ENCODE results near the gene PAOX. TPM values are rescaled to one million over a fixed set of nuclear protein-coding genes. Genes with fewer than 3 reads are reported as not detected.
"Not testable (repeated sequence)": the region's sequence is repeated elsewhere in the genome, so short reads cannot be mapped to it uniquely, and the experiment has no call there.

The PAOX gene
- total and polyA plus RNA-seq, 7 donors = 2.4 to 5.2 (median 3.5) TPM

DNA sequence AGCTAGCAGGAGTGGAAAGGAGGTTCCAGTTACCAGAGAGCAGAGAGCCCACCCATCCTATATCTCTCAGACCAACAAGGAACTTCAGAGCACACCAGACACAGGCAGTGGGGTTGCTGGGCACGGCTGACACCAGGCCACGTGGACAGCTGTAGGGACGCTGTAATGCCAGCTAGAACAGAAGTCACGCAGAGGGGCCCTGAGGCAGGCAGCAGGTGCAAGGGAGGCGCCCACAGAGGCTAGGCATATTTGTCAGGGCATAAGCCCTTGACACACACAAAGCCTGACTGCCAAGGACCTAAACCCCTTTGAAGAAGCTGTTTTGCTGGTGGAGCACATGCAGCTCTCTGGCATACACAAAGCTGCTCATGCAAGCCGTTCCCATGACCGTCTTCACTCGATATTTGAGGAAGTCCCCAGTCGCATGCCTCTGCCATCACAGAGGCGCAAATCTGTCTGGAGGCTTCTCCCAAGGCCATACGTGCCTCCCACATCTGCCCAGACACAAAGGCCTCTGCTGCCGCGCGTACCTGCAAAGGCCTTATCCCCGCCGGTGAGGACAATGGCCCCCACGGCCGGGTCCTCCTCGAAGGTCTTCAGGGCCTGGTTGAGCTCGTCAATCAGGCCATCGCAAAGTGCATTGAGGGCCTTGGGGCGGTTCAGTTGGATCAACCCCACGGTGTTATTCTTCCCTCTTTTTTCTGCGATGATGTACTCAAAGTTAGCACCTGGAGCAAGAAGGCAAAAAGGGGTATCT lies 8.9 kb upstream of the PAOX start:
- intact Hi-C loops (cut with DNase I) = loop anchor here in 1 of 2 donors (5.0 kb wide), 1 partner anchor 58 kb away; no protein-coding TSS in a partner anchor
- Histone ChIP-seq H3K9me3 (no peaks in the 10 kb centered on the region), H3K27me3 (ENCODE audit: insufficient read depth in 3 of 3, low read length in 2 of 3) (no peaks in the 10 kb centered on the region), H3K36me3 (ENCODE audit: insufficient read depth in 1 of 2, low read depth in 1 of 2) (peaks cover 0 to 50% of the 10 kb centered on the region in 2 donors), H3K4me3 (no peak overlapping the region), H3K4me1 (peaks cover 11% of the 10 kb centered on the region), H3K27ac (no peak overlapping the region)
- TF ChIP-seq, protein P1, sequence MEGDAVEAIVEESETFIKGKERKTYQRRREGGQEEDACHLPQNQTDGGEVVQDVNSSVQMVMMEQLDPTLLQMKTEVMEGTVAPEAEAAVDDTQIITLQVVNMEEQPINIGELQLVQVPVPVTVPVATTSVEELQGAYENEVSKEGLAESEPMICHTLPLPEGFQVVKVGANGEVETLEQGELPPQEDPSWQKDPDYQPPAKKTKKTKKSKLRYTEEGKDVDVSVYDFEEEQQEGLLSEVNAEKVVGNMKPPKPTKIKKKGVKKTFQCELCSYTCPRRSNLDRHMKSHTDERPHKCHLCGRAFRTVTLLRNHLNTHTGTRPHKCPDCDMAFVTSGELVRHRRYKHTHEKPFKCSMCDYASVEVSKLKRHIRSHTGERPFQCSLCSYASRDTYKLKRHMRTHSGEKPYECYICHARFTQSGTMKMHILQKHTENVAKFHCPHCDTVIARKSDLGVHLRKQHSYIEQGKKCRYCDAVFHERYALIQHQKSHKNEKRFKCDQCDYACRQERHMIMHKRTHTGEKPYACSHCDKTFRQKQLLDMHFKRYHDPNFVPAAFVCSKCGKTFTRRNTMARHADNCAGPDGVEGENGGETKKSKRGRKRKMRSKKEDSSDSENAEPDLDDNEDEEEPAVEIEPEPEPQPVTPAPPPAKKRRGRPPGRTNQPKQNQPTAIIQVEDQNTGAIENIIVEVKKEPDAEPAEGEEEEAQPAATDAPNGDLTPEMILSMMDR (IDR thresholded peaks at IDR 0.05) = no peak
- DNase-seq (no peak), ATAC-seq (no peak)
- 71 to 81% (median 73%) methylated on average over 24 of the region's 24 CpGs for WGBS, 3 donors

DNA sequence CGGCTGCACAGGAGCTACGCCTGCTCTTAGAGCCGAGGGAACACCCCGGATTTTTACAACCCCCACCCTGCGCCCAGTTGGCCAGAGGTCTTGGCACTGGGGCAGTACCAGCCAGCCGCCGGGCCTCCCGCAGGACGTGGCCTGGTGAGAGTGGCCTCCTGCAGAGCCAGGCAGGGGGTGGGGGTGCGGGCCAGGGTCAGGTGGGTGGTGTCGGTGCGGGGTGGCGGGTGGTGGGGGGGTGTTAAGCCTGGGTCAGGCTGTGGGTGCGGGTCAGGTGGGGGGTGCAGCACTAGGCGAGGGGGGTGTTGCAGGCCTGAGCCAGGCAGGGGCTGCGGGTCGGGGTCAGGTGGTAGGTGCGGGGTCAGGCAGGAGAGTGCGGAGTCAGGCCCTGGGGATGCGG lies 6.6 kb upstream of the PAOX start:
- no peak overlapping the region for H3K27ac ChIP-seq
- TF ChIP-seq, protein P1 (IDR thresholded peaks at IDR 0.05) = no peak
- peaks cover 0 to 30% of the 10 kb centered on the region in 2 donors for H3K36me3 ChIP-seq (ENCODE audit: insufficient read depth in 1 of 2, low read depth in 1 of 2)
- ATAC-seq = peak in 1 of 4 donors; percentile 5
- H3K4me1 ChIP-seq = peaks cover 11% of the 10 kb centered on the region
- no peaks in the 10 kb centered on the region for H3K27me3 ChIP-seq (ENCODE audit: insufficient read depth in 3 of 3, low read length in 2 of 3)
- intact Hi-C loops (cut with DNase I) = loop anchor here in 1 of 2 donors (5.0 kb wide), 1 partner anchor 60 kb away; no protein-coding TSS in a partner anchor
- no peaks in the 10 kb centered on the region for H3K9me3 ChIP-seq
- DNase-seq = no peak
- peak overlapping the region; percentile 75 for H3K4me3 ChIP-seq
- 21 to 30% (median 24%) methylated on average over 19 to 20 of the region's 20 CpGs for WGBS, 3 donors

DNA sequence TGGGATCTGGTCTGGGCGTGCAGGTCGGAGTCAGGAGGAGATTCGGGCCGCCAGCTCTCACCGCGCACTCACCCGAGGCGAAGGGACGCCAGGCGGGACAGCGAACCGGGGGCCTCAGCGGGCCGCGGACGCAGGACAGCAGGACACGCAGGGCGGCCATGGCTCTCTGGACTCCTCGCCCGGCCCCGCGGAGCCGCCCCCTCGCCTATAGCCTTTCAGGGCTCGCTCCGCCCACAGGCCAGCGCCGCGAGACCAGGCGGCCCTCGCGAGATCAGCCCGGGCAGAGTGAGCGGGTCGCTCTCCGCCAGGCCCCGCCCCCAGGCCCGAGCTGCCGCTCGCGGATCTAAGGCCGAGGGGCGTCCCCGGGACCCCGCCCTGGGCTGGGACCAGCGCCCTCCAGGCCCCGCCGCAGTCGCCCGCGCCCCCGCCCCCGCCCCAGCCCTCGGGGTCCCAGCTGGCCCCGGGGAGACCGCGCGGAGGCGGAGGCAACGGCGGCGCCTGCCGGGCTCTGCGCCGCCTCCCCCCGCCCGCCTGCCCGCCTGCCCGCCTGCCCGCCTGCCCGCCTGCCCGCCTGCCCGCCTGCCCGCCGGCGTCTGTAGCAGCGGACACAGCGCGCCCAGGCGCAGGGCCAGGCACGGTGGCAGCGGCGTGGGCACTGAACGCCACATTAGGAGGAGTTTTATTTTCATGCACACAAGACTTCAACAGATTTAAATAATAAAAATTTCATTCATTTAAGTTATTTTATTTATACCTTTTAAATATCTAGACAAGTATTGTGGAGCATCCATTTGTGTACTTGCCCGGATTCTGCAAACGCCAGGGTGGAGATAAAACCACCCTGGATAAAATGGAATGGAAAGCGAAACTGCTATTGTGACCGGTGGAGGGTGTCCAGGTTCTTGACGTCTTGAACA lies 5.6 kb upstream of the PAOX start, which contains the start of gene ECHS1:
Gene ECHS1 (minus strand): TSS at position 181 of the 917 bp plus-strand sequence. CDS start 21 bp downstream, at position 160.
- intact Hi-C loops (cut with DNase I) = loop anchor here in 1 of 2 donors (5.0 kb wide), 1 partner anchor 61 kb away; no protein-coding TSS in a partner anchor

DNA sequence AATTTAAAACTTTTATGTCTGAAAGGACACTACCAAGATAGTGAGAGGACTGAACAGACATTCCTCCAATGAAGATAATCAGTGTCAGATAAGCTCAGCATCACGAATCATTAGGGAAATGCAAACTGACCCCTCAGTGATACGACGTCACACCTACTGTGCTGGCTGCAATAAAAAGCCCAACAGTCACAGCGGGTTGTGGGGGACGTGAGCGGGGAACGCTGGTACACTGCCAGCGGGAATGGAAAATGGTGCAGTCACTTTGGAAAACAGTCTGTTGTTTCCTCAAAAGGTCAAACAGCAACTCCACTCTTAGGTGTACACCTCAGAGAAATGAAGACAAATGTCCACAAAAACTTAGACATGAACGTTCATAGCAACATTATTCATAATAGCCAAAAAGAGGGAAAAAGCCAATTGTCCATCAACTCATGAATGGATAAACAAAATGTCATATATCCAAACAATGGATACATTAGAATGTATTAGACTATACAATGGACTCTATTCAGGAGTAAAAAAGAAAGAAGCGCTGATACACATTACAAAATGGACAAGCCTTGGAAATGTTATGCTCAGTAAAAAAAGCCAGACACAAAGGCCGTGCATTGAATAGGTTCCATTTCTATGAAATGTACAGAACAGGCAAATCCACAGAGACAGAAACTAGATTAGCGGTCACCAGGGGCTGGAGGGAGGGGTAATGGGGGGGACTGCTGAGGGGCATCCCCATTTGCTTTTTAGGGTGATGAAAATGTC lies 3.5 kb upstream of the PAOX start:
- H3K4me3 ChIP-seq = no peak overlapping the region
- no peak overlapping the region for H3K27ac ChIP-seq
- peaks cover 18% of the 10 kb centered on the region for H3K4me1 ChIP-seq
- WGBS, 3 donors = 82 to 84% (median 83%) methylated on average over 12 of the region's 12 CpGs
- DNase-seq (no peak), ATAC-seq (no peak)
- no peaks in the 10 kb centered on the region for H3K9me3 ChIP-seq
- TF ChIP-seq, protein P1 (IDR thresholded peaks at IDR 0.05) = no peak
- H3K27me3 ChIP-seq (ENCODE audit: insufficient read depth in 3 of 3, low read length in 2 of 3) = no peaks in the 10 kb centered on the region
- H3K36me3 ChIP-seq (ENCODE audit: insufficient read depth in 1 of 2, low read depth in 1 of 2) = peaks cover 0 to 3% of the 10 kb centered on the region in 2 donors
- intact Hi-C loops (cut with DNase I) = no loop called here

More for the DNA sequence above, 5.6 kb upstream of the PAOX start, which contains the start of gene ECHS1:
- TF ChIP-seq, protein P1 (IDR thresholded peaks at IDR 0.05) = no peak
- WGBS, 3 donors = 1% methylated on average over 44 to 89 of the region's 89 CpGs
- H3K9me3 ChIP-seq = no peaks in the 10 kb centered on the region
- H3K27me3 ChIP-seq (ENCODE audit: insufficient read depth in 3 of 3, low read length in 2 of 3) = no peaks in the 10 kb centered on the region
- DNase-seq (peak; percentile 97 to 98), ATAC-seq (peak; percentile 99 to 100 (median 99))
- peak within 1 kb of the TSS; percentile 75 for H3K4me3 ChIP-seq
- peaks cover 0 to 24% of the 10 kb centered on the region in 2 donors for H3K36me3 ChIP-seq (ENCODE audit: insufficient read depth in 1 of 2, low read depth in 1 of 2)
- H3K27ac ChIP-seq = peak within 1 kb of the TSS; percentile 90
- H3K4me1 ChIP-seq = peaks cover 11% of the 10 kb centered on the region

DNA sequence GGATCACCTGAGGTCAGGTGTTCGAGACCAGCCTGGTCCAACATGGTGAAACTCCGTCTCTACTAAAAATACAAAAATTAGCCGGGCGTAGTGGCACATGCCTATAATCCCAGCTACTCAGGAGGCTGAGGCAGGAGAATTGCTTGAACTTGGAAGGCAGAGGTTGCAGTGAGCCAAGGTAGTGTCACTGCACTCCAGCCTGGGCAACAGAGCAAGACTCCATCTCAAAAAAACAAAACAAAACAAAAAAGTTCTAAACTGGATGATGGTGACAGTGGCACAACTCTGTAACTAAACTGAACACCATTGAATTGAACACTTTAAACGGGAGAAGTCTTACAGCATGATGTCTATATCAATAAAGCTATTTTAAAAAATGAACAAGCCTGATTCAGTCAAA lies 2.9 kb upstream of the PAOX start:
- WGBS, 3 donors = 92 to 97% (median 94%) methylated on average over 5 of the region's 5 CpGs
- H3K4me1 ChIP-seq = peaks cover 18% of the 10 kb centered on the region
- DNase-seq; H3K27ac ChIP-seq; intact Hi-C loops (cut with DNase I); H3K9me3 ChIP-seq; ATAC-seq; H3K36me3 ChIP-seq (ENCODE audit: insufficient read depth in 1 of 2, low read depth in 1 of 2); H3K4me3 ChIP-seq; H3K27me3 ChIP-seq (ENCODE audit: insufficient read depth in 3 of 3, low read length in 2 of 3): not testable (repeated sequence)

All from psoas muscle (tissue), 8 donors.